ENCODE measurements around the gene ALOX15B.

- TF ChIP-seq CTCF (IDR thresholded peaks at IDR 0.05; ENCODE audit: low read depth, low read length): no peak
- no peak for TF ChIP-seq EZH2phosphoT487 (IDR thresholded peaks at IDR 0.05; ENCODE audit: low read depth)
Observed at GRCh38 chr17:8053600-8053999, 14.7 kb downstream of the ALOX15B start.
